Liver (tissue), 9 donors: ENCODE data around the gene DOC2B. TPM values are rescaled to one million over a fixed set of nuclear protein-coding genes. Genes with fewer than 3 reads are reported as not detected.

Experiments used
- DNase-seq: peaks from one replicate; pipeline ENCODE4 v3.0.0-alpha.2; 2017; ENCODE audit warnings: low spot score
- H3K27ac ChIP-seq, 2 donors: one replicate each; pipeline ENCODE4 v1.7.0; 2013; ENCODE audit warnings: inconsistent platforms in 2 of 2, low read length in 2 of 2, control low read depth in 1 of 2, low read depth in 1 of 2, mild to moderate bottlenecking in 1 of 2
- H3K27me3 ChIP-seq, 4 donors: one replicate each; pipeline versions ENCODE4 v1.6.1 to v1.7.0; 2013; ENCODE audit warnings: low read length in 3 of 4, inconsistent platforms in 1 of 4, mild to moderate bottlenecking in 1 of 4, moderate library complexity in 1 of 4; ENCODE audit not compliant: control insufficient read depth in 4 of 4, insufficient read depth in 4 of 4
- H3K36me3 ChIP-seq, 4 donors: one replicate each; pipeline versions ENCODE4 v1.6.1 to v1.7.0; 2013; ENCODE audit warnings: low read length in 3 of 4, mild to moderate bottlenecking in 3 of 4, low read depth in 1 of 4, moderate library complexity in 1 of 4; ENCODE audit not compliant: control insufficient read depth in 4 of 4, insufficient read depth in 3 of 4
- H3K4me1 ChIP-seq, 4 donors: one replicate each; pipeline versions ENCODE4 v1.6.1 to v1.7.0; 2013; ENCODE audit warnings: low read length in 3 of 4, mild to moderate bottlenecking in 3 of 4, moderate library complexity in 1 of 4; ENCODE audit not compliant: control insufficient read depth in 4 of 4, insufficient read depth in 4 of 4
- H3K4me3 ChIP-seq, 3 donors: one replicate each; pipeline versions ENCODE4 v1.6.1 to v1.7.0; 2013; ENCODE audit warnings: low read length in 3 of 3, control low read depth in 1 of 3, low read depth in 1 of 3, mild to moderate bottlenecking in 1 of 3
- H3K9ac ChIP-seq, 2 donors: one replicate each; pipeline ENCODE4 v1.7.0; 2013; ENCODE audit warnings: low read length in 2 of 2, mild to moderate bottlenecking in 2 of 2, moderate library complexity in 2 of 2, control low read depth in 1 of 2, low read depth in 1 of 2
- H3K9me3 ChIP-seq, 4 donors: one replicate each; pipeline versions ENCODE4 v1.6.1 to v1.7.0; 2013; ENCODE audit warnings: low read length in 3 of 4; ENCODE audit not compliant: control insufficient read depth in 4 of 4
- CTCF ChIP-seq: fragments of 150-350 bp; IDR thresholded peaks from 2 replicates; pipeline ENCODE4 v1.5.1; 2017; ENCODE audit warnings: improper control_type of control experiment, low read depth, low read length; ENCODE audit not compliant: missing input control
- EGR1 ChIP-seq, 2 donors: IDR thresholded peaks; 2 replicates each; pipeline ENCODE4 v1.6.1; 2016 to 2018; ENCODE audit warnings: antibody characterized with exemption in 2 of 2, low read depth in 2 of 2
- FOXA1 ChIP-seq: IDR thresholded peaks from 2 replicates; pipeline ENCODE4 v1.6.1; 2016; ENCODE audit warnings: antibody characterized with exemption
- FOXA2 ChIP-seq: IDR thresholded peaks from 2 replicates; pipeline ENCODE4 v1.6.1; 2016; ENCODE audit warnings: antibody characterized with exemption
- GABPA ChIP-seq, 2 donors: IDR thresholded peaks in 1 of 2; conservative IDR thresholded peaks in 1 of 2; 2 replicates each; pipeline ENCODE4 v1.6.1; 2016; ENCODE audit warnings: antibody characterized with exemption in 2 of 2, mild to moderate bottlenecking in 1 of 2, moderate library complexity in 1 of 2
- HNF4A ChIP-seq, 2 donors: conservative IDR thresholded peaks; 2 replicates each; pipeline ENCODE4 v1.6.1; 2016; ENCODE audit warnings: antibody characterized with exemption in 2 of 2, mild to moderate bottlenecking in 2 of 2
- JUND ChIP-seq, 2 donors: IDR thresholded peaks; 2 replicates each; pipeline ENCODE4 v1.6.1; 2016; ENCODE audit warnings: antibody characterized with exemption in 2 of 2
- NR2F2 ChIP-seq: IDR thresholded peaks from 2 replicates; pipeline ENCODE4 v1.6.1; 2016; ENCODE audit warnings: antibody characterized with exemption
- RAD21 ChIP-seq, 2 donors: IDR thresholded peaks; 2 replicates each; pipeline ENCODE4 v1.6.1; 2016; ENCODE audit warnings: antibody characterized with exemption in 2 of 2, mild to moderate bottlenecking in 2 of 2
- RXRA ChIP-seq, 2 donors: IDR thresholded peaks; 2 replicates each; pipeline ENCODE4 v1.6.1; 2017 to 2018; ENCODE audit warnings: antibody characterized with exemption in 2 of 2, mild to moderate bottlenecking in 1 of 2
- SP1 ChIP-seq: IDR thresholded peaks from 2 replicates; pipeline ENCODE4 v1.6.1; 2018; ENCODE audit warnings: antibody characterized with exemption, mild to moderate bottlenecking
- TAF1 ChIP-seq: conservative IDR thresholded peaks from 2 replicates; pipeline ENCODE4 v1.6.1; 2016; ENCODE audit warnings: antibody characterized with exemption, mild to moderate bottlenecking
- ZBTB33 ChIP-seq: IDR thresholded peaks from 2 replicates; pipeline ENCODE4 v1.6.1; 2016; ENCODE audit warnings: antibody characterized with exemption
- WGBS: extraction: QIAGEN DNeasy Blood & Tissue Kit; methylation state at CpG from one replicate; pipeline ENCODE4 v1.1.7; 2013; 5-methylcytosine and 5-hydroxymethylcytosine counted together
- polyA plus RNA-seq, 2 donors: library from polyadenylated mRNA; stranded (reverse) in 1 of 2; unstranded in 1 of 2; fragments of 200-250 nt in 1 of 2; fragments of >200 nt in 1 of 2; fragmentation: Nextera tagmentation in 1 of 2; extraction: Ambion mirVana in 1 of 2; gene quantifications; one replicate each; pipeline versions ENCODE4 v1.2.1 to v1.2.3, GENCODE V29; 2013 to 2015
- total RNA-seq, 2 donors: library from RNA; depleted of rRNA; stranded (reverse); fragments of >200 nt; gene quantifications; one replicate each; pipeline ENCODE4 v1.2.3, GENCODE V29; 2014
- donor health status: healthy.
- donor health status: healthy.
- donor health status: healthy.
- donor health status: healthy.
- donor health status: healthy.

Gene DOC2B
- total and polyA plus RNA-seq, 4 donors, result 0.08 to 1.0 (median 0.61) TPM

GRCh38 chr17:145671-146541 is 35.5 kb downstream of the DOC2B start:
- H3K36me3 ChIP-seq, result no peaks in the 10 kb centered on the region
- no peak overlapping the region for H3K4me3 ChIP-seq
- TF ChIP-seq FOXA1, result no peak
- no peak for TF ChIP-seq EGR1 (IDR thresholded peaks at IDR 0.05; ENCODE audit: low read depth in 2 of 2)
- no peak for TF ChIP-seq TAF1
- no peak for TF ChIP-seq JUND (IDR thresholded peaks at IDR 0.05)
- no peak for TF ChIP-seq SP1
- TF ChIP-seq ZBTB33, result no peak
- no peak for TF ChIP-seq FOXA2
- no peak for TF ChIP-seq GABPA (IDR thresholded peaks at IDR 0.05 in 1 of 2, conservative IDR thresholded peaks at IDR 0.05 in 1 of 2)
- no peak for TF ChIP-seq NR2F2
- no peak for TF ChIP-seq CTCF
- TF ChIP-seq RXRA (IDR thresholded peaks at IDR 0.05), result no peak
- no peak for TF ChIP-seq RAD21 (IDR thresholded peaks at IDR 0.05)
- no peaks in the 10 kb centered on the region for H3K9me3 ChIP-seq
- no peak overlapping the region for H3K27ac ChIP-seq
- H3K9ac ChIP-seq, result no peak overlapping the region
- no peaks in the 10 kb centered on the region for H3K27me3 ChIP-seq
- peaks cover 2 to 7% (median 5%) of the 10 kb centered on the region in 4 donors for H3K4me1 ChIP-seq
- no peak for DNase-seq
- WGBS, result 94% methylated on average over 16 of the region's 16 CpGs

GRCh38 chr17:144936-145670 is 36.3 kb downstream of the DOC2B start:
- WGBS, result 96% methylated on average over 7 of the region's 7 CpGs
- Histone ChIP-seq H3K9me3 (no peaks in the 10 kb centered on the region), H3K27me3 (no peaks in the 10 kb centered on the region), H3K27ac (no peak overlapping the region), H3K36me3 (no peaks in the 10 kb centered on the region), H3K4me1 (peaks cover 0 to 3% (median 2%) of the 10 kb centered on the region in 4 donors), H3K9ac (no peak overlapping the region), H3K4me3 (no peak overlapping the region)
- no peak for DNase-seq
- TF ChIP-seq HNF4A (conservative IDR thresholded peaks at IDR 0.05) (no peak), GABPA (IDR thresholded peaks at IDR 0.05 in 1 of 2, conservative IDR thresholded peaks at IDR 0.05 in 1 of 2) (no peak), EGR1 (IDR thresholded peaks at IDR 0.05; ENCODE audit: low read depth in 2 of 2) (no peak), FOXA2 (no peak), JUND (IDR thresholded peaks at IDR 0.05) (no peak), CTCF (no peak), ZBTB33 (no peak)
